Measurements from ENCODE around the gene SUCO. TPM values are rescaled to one million over a fixed set of nuclear protein-coding genes. Genes with fewer than 3 reads are reported as not detected.

Gene SUCO
- polyA plus RNA-seq, 1 donor (not counting 4 experiments of a cell fraction or from before 2014, with no cell fraction given) = 13.8 TPM

- no peaks in the 10 kb centered on the region for H4K20me1 ChIP-seq (ENCODE audit: control insufficient read depth, extremely low read depth, insufficient read depth, low read length)
- FAIRE-seq (no peak), DNase-seq (ENCODE audit: low read depth, low spot score) (no peak)
- H3K36me3 ChIP-seq (ENCODE audit: control insufficient read depth in 2 of 2, extremely low read depth in 1 of 2, insufficient read depth in 2 of 2, low read length in 2 of 2) = no peaks in the 10 kb centered on the region
- peaks cover 15% of the 10 kb centered on the region for H3K4me1 ChIP-seq (ENCODE audit: control insufficient read depth, extremely low read depth, insufficient read depth, low read length)
- no peaks in the 10 kb centered on the region for H3K9me3 ChIP-seq (ENCODE audit: control insufficient read depth, low read depth, low read length)
- H3K9ac ChIP-seq (ENCODE audit: control insufficient read depth, extremely low read depth, insufficient read depth, low read length) = no peak overlapping the region
- dilution Hi-C loops (cut with MboI; ENCODE audit: extremely low pct_ligation_motif_present, low sequenced_read_pairs) = no loop called here
- H3K79me2 ChIP-seq (ENCODE audit: control insufficient read depth, insufficient read depth, low read length) = no peaks in the 10 kb centered on the region
- H3K9me1 ChIP-seq (ENCODE audit: control insufficient read depth, extremely low read depth, insufficient read depth, low read length) = no peaks in the 10 kb centered on the region
- H3K27ac ChIP-seq (ENCODE audit: control insufficient read depth, insufficient read depth, low read length) = no peak overlapping the region
- no peak overlapping the region for H2AFZ ChIP-seq (ENCODE audit: control insufficient read depth, low read length)
- no peaks in the 10 kb centered on the region for H3K27me3 ChIP-seq (ENCODE audit: control insufficient read depth, extremely low read depth, insufficient read depth, low read length)
- H3K4me3 ChIP-seq (ENCODE audit: control insufficient read depth in 2 of 3, extremely low read depth in 1 of 3, insufficient read depth in 2 of 3, low read depth in 1 of 3, low read length in 3 of 3) = no peak overlapping the region
- TF ChIP-seq CTCF (optimal IDR thresholded peaks at IDR 0.05 in 1 of 3, IDR thresholded peaks at IDR 0.05 in 1 of 3, conservative IDR thresholded peaks at IDR 0.05 in 1 of 3; ENCODE audit: extremely low read depth in 1 of 3, insufficient read depth in 2 of 3, low read length in 3 of 3) (no peak), EZH2 (IDR thresholded peaks at IDR 0.05; ENCODE audit: low read length) (no peak)
- H3K4me2 ChIP-seq (ENCODE audit: control insufficient read depth, extremely low read depth, insufficient read depth, low read depth, low read length) = no peak overlapping the region
Observed at GRCh38 chr1:172581779-172582178, 48.8 kb downstream of the SUCO start.

GRCh38 chr1:172582889-172583288 lies 49.9 kb downstream of the SUCO start:
- H3K79me2 ChIP-seq (ENCODE audit: control insufficient read depth, insufficient read depth, low read length) = no peaks in the 10 kb centered on the region
- dilution Hi-C loops (cut with MboI; ENCODE audit: extremely low pct_ligation_motif_present, low sequenced_read_pairs) = no loop called here
- H3K4me3 ChIP-seq (ENCODE audit: control insufficient read depth in 2 of 3, extremely low read depth in 1 of 3, insufficient read depth in 2 of 3, low read depth in 1 of 3, low read length in 3 of 3) = no peak overlapping the region
- no peak overlapping the region for H2AFZ ChIP-seq (ENCODE audit: control insufficient read depth, low read length)
- H3K4me1 ChIP-seq (ENCODE audit: control insufficient read depth, extremely low read depth, insufficient read depth, low read length) = peaks cover 15% of the 10 kb centered on the region
- H3K9me3 ChIP-seq (ENCODE audit: control insufficient read depth, low read depth, low read length) = no peaks in the 10 kb centered on the region
- DNase-seq (ENCODE audit: low read depth, low spot score) (no peak), FAIRE-seq (no peak)
- H3K27me3 ChIP-seq (ENCODE audit: control insufficient read depth, extremely low read depth, insufficient read depth, low read length) = no peaks in the 10 kb centered on the region
- H3K27ac ChIP-seq (ENCODE audit: control insufficient read depth, insufficient read depth, low read length) = no peak overlapping the region
- H3K9me1 ChIP-seq (ENCODE audit: control insufficient read depth, extremely low read depth, insufficient read depth, low read length) = no peaks in the 10 kb centered on the region
- H3K36me3 ChIP-seq (ENCODE audit: control insufficient read depth in 2 of 2, extremely low read depth in 1 of 2, insufficient read depth in 2 of 2, low read length in 2 of 2) = no peaks in the 10 kb centered on the region
- TF ChIP-seq CTCF (optimal IDR thresholded peaks at IDR 0.05 in 1 of 3, IDR thresholded peaks at IDR 0.05 in 1 of 3, conservative IDR thresholded peaks at IDR 0.05 in 1 of 3; ENCODE audit: extremely low read depth in 1 of 3, insufficient read depth in 2 of 3, low read length in 3 of 3) (peak in 1 of 3 experiments; percentile 11), EZH2 (IDR thresholded peaks at IDR 0.05; ENCODE audit: low read length) (no peak)
- no peak overlapping the region for H3K4me2 ChIP-seq (ENCODE audit: control insufficient read depth, extremely low read depth, insufficient read depth, low read depth, low read length)
- H3K9ac ChIP-seq (ENCODE audit: control insufficient read depth, extremely low read depth, insufficient read depth, low read length) = no peak overlapping the region
- no peaks in the 10 kb centered on the region for H4K20me1 ChIP-seq (ENCODE audit: control insufficient read depth, extremely low read depth, insufficient read depth, low read length)

All from keratinocyte (primary cell).